A204.1 (cell line): ENCODE data around the gene MAML1.
"Not testable (repeated sequence)": the region's sequence is repeated elsewhere in the genome, so short reads cannot be mapped to it uniquely, and the experiment has no call there.

ENCODE experiments used
- FAIRE-seq: peaks from 2 replicates; lab custom pipeline; 2012; peaks lifted over from hg19 to GRCh38; lab: Jason Lieb, UNC

Gene MAML1

GRCh38 chr5:179732412-179732917, at the start of gene MAML1:
Gene MAML1, plus strand, starts transcription at chr5:179732822. Its CDS starts 291 bp downstream, at chr5:179733113.
- FAIRE-seq = peak; percentile 98

GRCh38 chr5:179689212-179689611, 43.4 kb upstream of the MAML1 start:
- FAIRE-seq = not testable (repeated sequence)

- no peak for FAIRE-seq
These were observed 38.1 kb upstream of the MAML1 start for GRCh38 chr5:179694561-179694960.

GRCh38 chr5:179696603-179697002, 36.0 kb upstream of the MAML1 start:
- no peak for FAIRE-seq

GRCh38 chr5:179697108-179697507, 35.5 kb upstream of the MAML1 start:
- no peak for FAIRE-seq

GRCh38 chr5:179697543-179697942, 35.1 kb upstream of the MAML1 start:
- FAIRE-seq = not testable (repeated sequence)

GRCh38 chr5:179697993-179698934, 34.4 kb upstream of the MAML1 start:
- peak; percentile 52 for FAIRE-seq

- no peak for FAIRE-seq
These were observed 33.5 kb upstream of the MAML1 start, which contains the start of gene CANX for GRCh38 chr5:179698935-179699615. Gene CANX, plus strand, starts transcription at chr5:179698967. Its CDS starts 6,715 bp downstream, at chr5:179705682.

GRCh38 chr5:179699616-179700237, 32.9 kb upstream of the MAML1 start:
- FAIRE-seq = no peak

- no peak for FAIRE-seq
These were observed 32.2 kb upstream of the MAML1 start for GRCh38 chr5:179700401-179700918.

- no peak for FAIRE-seq
These were observed 16.3 kb upstream of the MAML1 start for GRCh38 chr5:179716286-179716685.

GRCh38 chr5:179720222-179720621, 12.4 kb upstream of the MAML1 start:
- no peak for FAIRE-seq

- FAIRE-seq = no peak
These were observed 8.5 kb upstream of the MAML1 start for GRCh38 chr5:179724163-179724562.

- FAIRE-seq = no peak
These were observed 5.5 kb upstream of the MAML1 start for GRCh38 chr5:179727106-179727505.

- no peak for FAIRE-seq
These were observed 3.3 kb upstream of the MAML1 start for GRCh38 chr5:179729303-179729702.

- FAIRE-seq = no peak
These were observed 2.9 kb upstream of the MAML1 start for GRCh38 chr5:179729727-179730126.

- no peak for FAIRE-seq
These were observed 2.3 kb upstream of the MAML1 start for GRCh38 chr5:179730356-179730755.

- FAIRE-seq = no peak
These were observed 1.8 kb upstream of the MAML1 start for GRCh38 chr5:179730852-179731251.

GRCh38 chr5:179731791-179732411, 721 bp upstream of the MAML1 start:
- FAIRE-seq = no peak

GRCh38 chr5:179732918-179733771, 523 bp downstream of the MAML1 start:
- no peak for FAIRE-seq

- FAIRE-seq = no peak
These were observed 1.1 kb downstream of the MAML1 start for GRCh38 chr5:179733772-179734126.
